SU-DHL-6 (cell line): Measurements from ENCODE around the gene UGT2A1.

ENCODE experiments used
- H2AFZ ChIP-seq: fragments of 200-600 bp; sonication (generic); 2 replicates; pipeline ENCODE4 v1.6.1; 2014; ENCODE audit warnings: low read depth, mild to moderate bottlenecking, moderate library complexity, mixed read lengths, antibody characterized with exemption, low read length; ENCODE audit not compliant: severe bottlenecking
- H3F3A ChIP-seq: fragments of 200-600 bp; shearing (Covaris generic); 2 replicates; pipeline ENCODE4 v1.6.0; 2016; ENCODE audit warnings: antibody characterized with exemption, mild to moderate bottlenecking; ENCODE audit not compliant: insufficient read depth
- H3K27ac ChIP-seq: fragments of 200-600 bp; sonication (generic); 2 replicates; pipeline ENCODE4 v1.5.1; 2016; ENCODE audit warnings: low read depth, mild to moderate bottlenecking, low read length, moderate library complexity, mixed read lengths
- H3K27me3 ChIP-seq: fragments of 200-600 bp; sonication (generic), shearing (Covaris generic); 2 replicates; pipeline ENCODE4 v1.6.0; 2014; ENCODE audit warnings: mild to moderate bottlenecking, low read length
- H3K36me3 ChIP-seq: fragments of 200-600 bp; sonication (generic); 2 replicates; pipeline ENCODE4 v1.6.1; 2014; ENCODE audit warnings: mild to moderate bottlenecking, low read length, mixed read lengths
- H3K4me2 ChIP-seq: fragments of 300-600, 200-600 bp; shearing (Covaris generic), sonication (generic); 2 replicates; pipeline ENCODE4 v1.6.0; 2014; ENCODE audit warnings: low read length, low read depth, mild to moderate bottlenecking; ENCODE audit not compliant: poor library complexity, severe bottlenecking
- H3K4me3 ChIP-seq: fragments of 200-600 bp; sonication (generic); 2 replicates; pipeline ENCODE4 v1.5.1; 2014; ENCODE audit warnings: antibody characterized with exemption, low read length, mild to moderate bottlenecking, mixed read lengths; ENCODE audit not compliant: insufficient read depth, poor library complexity, severe bottlenecking
- H3K79me2 ChIP-seq: fragments of 200-600 bp; sonication (generic); 2 replicates; pipeline ENCODE4 v1.6.1; 2014; ENCODE audit warnings: mild to moderate bottlenecking, low read length, moderate library complexity; ENCODE audit not compliant: insufficient read depth
- H3K9ac ChIP-seq: fragments of 200-600 bp; sonication (generic); 2 replicates; pipeline ENCODE4 v1.7.0; 2014; ENCODE audit warnings: mild to moderate bottlenecking, low read length
- H3K9me2 ChIP-seq: fragments of 200-600 bp; sonication (generic); replicated peaks from 2 replicates; pipeline ENCODE4 v1.6.1; 2014; ENCODE audit warnings: low read length; ENCODE audit not compliant: insufficient read depth
- H3K9me3 ChIP-seq: fragments of 200-600 bp; sonication (generic); 2 replicates; pipeline ENCODE4 v1.6.1; 2014; ENCODE audit warnings: low read length, mixed read lengths; ENCODE audit not compliant: insufficient read depth
- H4K20me1 ChIP-seq: fragments of 200-600 bp; sonication (generic); 2 replicates; pipeline ENCODE4 v1.6.1; 2014; ENCODE audit warnings: low read depth, mild to moderate bottlenecking, antibody characterized with exemption, low read length, moderate library complexity, mixed read lengths
- CTCF ChIP-seq: fragments of 200-600 bp; sonication (generic); IDR thresholded peaks from one replicate; pipeline ENCODE4 v1.5.1; 2017; ENCODE audit warnings: antibody characterized with exemption, mild to moderate bottlenecking, low read length, moderate library complexity; ENCODE audit not compliant: insufficient read depth, poor library complexity, severe bottlenecking
- EZH2phosphoT487 ChIP-seq: fragments of 200-600 bp; sonication (generic), shearing (Covaris generic); conservative IDR thresholded peaks from 2 replicates; pipeline ENCODE4 v1.6.1; 2018; ENCODE audit warnings: mild to moderate bottlenecking, antibody characterized with exemption, low read length, moderate library complexity, mixed read lengths

The UGT2A1 gene

GRCh38 chr4:69617083-69617694, 35.9 kb downstream of the UGT2A1 start:
- H3K36me3 ChIP-seq: no peaks in the 10 kb centered on the region
- no peaks in the 10 kb centered on the region for H3K9me2 ChIP-seq
- no peak overlapping the region for H3K9ac ChIP-seq
- H3K27me3 ChIP-seq: no peaks in the 10 kb centered on the region
- no peaks in the 10 kb centered on the region for H3K79me2 ChIP-seq
- H4K20me1 ChIP-seq: no peaks in the 10 kb centered on the region
- no peaks in the 10 kb centered on the region for H3K9me3 ChIP-seq
- no peak overlapping the region for H3K4me2 ChIP-seq
- no peak overlapping the region for H3K27ac ChIP-seq
- no peak overlapping the region for H3K4me3 ChIP-seq
- TF ChIP-seq CTCF (no peak), EZH2phosphoT487 (no peak)
- no peak overlapping the region for H2AFZ ChIP-seq
- no peaks in the 10 kb centered on the region for H3F3A ChIP-seq

GRCh38 chr4:69610484-69610883, 42.6 kb downstream of the UGT2A1 start:
- Histone ChIP-seq H2AFZ (no peak overlapping the region), H3K27ac (no peak overlapping the region), H3K4me2 (no peak overlapping the region), H3K27me3 (no peaks in the 10 kb centered on the region), H3K36me3 (no peaks in the 10 kb centered on the region), H3K9me3 (no peaks in the 10 kb centered on the region), H3K9me2 (no peaks in the 10 kb centered on the region), H4K20me1 (no peaks in the 10 kb centered on the region), H3K79me2 (no peaks in the 10 kb centered on the region), H3K4me3 (no peak overlapping the region), H3F3A (no peaks in the 10 kb centered on the region), H3K9ac (no peak overlapping the region)
- TF ChIP-seq CTCF (no peak), EZH2phosphoT487 (no peak)

- no peaks in the 10 kb centered on the region for H3K27me3 ChIP-seq
- H3K79me2 ChIP-seq: no peaks in the 10 kb centered on the region
- H4K20me1 ChIP-seq: no peaks in the 10 kb centered on the region
- TF ChIP-seq EZH2phosphoT487 (no peak), CTCF (no peak)
- H3K9me2 ChIP-seq: no peaks in the 10 kb centered on the region
- H3F3A ChIP-seq: no peaks in the 10 kb centered on the region
- no peak overlapping the region for H3K4me3 ChIP-seq
- no peaks in the 10 kb centered on the region for H3K36me3 ChIP-seq
- no peaks in the 10 kb centered on the region for H3K9me3 ChIP-seq
- H3K9ac ChIP-seq: no peak overlapping the region
- H3K4me2 ChIP-seq: no peak overlapping the region
- H2AFZ ChIP-seq: no peak overlapping the region
- no peak overlapping the region for H3K27ac ChIP-seq
These were observed 52.0 kb downstream of the UGT2A1 start for GRCh38 chr4:69601065-69601464.
